ENCODE results near the gene KLHL3.

DNA sequence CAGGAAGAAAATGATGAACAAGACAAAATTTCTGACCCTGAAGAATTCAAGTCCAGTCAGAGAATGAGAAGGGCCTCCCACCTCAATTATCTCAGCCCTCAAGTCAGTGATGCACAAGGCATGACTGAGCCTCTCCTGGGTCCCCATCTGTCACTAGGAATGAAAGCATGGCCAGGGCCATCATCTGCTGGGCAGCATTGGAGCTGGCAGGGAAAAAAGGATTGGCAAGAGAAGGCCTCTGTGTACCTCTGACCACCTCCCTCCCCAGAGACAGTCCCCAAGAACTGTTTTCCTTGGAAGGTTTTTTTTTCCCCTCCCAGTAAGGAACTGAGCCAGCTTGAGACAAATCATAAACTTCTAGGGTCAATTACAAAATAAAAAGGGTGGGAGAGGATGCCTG is 76.7 kb downstream of the KLHL3 start:
- no peak for TF ChIP-seq POLR2A (IDR thresholded peaks at IDR 0.05)
- TF ChIP-seq, protein P1, sequence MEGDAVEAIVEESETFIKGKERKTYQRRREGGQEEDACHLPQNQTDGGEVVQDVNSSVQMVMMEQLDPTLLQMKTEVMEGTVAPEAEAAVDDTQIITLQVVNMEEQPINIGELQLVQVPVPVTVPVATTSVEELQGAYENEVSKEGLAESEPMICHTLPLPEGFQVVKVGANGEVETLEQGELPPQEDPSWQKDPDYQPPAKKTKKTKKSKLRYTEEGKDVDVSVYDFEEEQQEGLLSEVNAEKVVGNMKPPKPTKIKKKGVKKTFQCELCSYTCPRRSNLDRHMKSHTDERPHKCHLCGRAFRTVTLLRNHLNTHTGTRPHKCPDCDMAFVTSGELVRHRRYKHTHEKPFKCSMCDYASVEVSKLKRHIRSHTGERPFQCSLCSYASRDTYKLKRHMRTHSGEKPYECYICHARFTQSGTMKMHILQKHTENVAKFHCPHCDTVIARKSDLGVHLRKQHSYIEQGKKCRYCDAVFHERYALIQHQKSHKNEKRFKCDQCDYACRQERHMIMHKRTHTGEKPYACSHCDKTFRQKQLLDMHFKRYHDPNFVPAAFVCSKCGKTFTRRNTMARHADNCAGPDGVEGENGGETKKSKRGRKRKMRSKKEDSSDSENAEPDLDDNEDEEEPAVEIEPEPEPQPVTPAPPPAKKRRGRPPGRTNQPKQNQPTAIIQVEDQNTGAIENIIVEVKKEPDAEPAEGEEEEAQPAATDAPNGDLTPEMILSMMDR (IDR thresholded peaks at IDR 0.05) = no peak
